Stimulated activated CD4-positive, alpha-beta T cell treated with anti-CD3 and anti-CD28 coated beads, Interleukin-4, amount 100 ng/mL, for 24 hours (primary cell): ENCODE results near the gene TBPL2.
"Not testable (repeated sequence)": the region's sequence is repeated elsewhere in the genome, so short reads cannot be mapped to it uniquely, and the experiment has no call there.

ENCODE experiments used
- DNase-seq: peaks from one replicate; pipeline ENCODE4 v3.0.0-alpha.2; 2020

TBPL2 gene

DNA sequence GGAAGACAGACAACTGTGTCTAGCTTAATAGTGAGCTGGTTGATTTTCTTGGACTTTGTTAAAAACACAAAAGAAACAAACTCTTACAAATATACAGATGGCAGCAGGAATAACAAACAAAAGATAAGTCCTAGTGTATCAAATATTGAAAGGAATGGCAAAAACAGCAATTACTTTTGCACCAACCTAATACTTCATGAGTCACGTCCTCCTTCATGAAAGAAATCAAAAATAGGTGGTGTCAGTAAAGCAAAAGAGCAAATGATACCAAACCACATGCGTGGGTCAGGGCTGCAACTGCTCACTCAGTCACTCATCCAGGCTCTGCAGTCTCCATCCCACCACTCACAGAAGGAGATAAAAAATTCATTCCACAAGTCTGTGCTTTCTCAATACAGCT lies 40.6 kb downstream of the TBPL2 start:
- peak; percentile 16 for DNase-seq

DNA sequence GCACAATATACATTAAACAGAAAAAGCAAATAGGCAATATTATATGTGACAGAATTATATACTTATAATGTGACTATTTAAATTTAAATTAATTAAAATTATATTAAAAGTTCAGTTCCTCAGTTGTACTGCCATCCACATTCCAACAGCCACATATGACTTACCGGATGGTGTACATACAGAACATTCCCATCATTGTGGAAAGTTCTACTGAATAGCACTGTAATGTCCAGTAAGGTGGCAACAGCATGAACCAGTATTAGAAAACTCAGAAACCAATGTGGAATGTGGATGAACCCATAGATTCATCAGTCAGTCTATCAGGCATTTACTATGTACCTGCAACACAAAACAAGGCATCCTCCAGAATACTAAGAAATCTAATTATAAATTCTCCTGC lies 41.2 kb downstream of the TBPL2 start:
- no peak for DNase-seq

DNA sequence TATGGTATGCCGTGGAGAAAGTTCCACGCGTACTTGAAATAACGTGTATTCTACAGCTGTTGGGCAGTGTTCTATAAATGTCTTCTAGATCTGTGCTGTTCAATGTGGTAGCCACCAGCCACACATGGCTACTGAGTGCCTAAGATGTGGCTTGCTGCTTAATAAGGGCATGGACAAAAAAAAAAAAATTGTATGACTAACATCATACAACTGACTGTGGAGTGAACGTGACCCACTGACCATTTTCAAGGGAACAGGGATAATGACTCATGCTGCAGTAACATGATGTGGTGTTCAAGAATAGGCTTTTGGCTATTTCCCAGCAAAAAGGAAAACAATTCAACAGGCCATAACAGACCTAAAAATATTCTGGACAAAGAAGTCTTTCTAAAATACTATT lies 41.7 kb downstream of the TBPL2 start:
- no peak for DNase-seq

DNA sequence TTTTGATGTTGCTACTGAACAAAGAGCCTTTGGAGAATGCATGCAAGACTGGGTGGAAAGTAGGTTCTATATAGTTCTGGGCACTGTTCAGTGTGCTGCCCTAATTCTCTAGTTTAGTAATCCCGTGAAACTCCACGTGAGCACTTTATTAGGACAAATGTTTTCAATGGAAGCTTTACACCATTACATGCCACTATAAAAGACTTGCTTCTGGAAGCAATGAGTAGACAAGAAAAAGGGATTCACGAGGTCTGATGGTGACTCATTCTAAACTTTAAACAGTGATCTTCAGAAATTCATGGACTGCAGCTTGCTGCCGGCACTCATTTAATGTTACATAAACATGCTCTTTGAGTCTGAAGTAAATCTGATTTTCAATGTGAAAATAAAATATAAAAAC lies 51.1 kb downstream of the TBPL2 start:
- no peak for DNase-seq

DNA sequence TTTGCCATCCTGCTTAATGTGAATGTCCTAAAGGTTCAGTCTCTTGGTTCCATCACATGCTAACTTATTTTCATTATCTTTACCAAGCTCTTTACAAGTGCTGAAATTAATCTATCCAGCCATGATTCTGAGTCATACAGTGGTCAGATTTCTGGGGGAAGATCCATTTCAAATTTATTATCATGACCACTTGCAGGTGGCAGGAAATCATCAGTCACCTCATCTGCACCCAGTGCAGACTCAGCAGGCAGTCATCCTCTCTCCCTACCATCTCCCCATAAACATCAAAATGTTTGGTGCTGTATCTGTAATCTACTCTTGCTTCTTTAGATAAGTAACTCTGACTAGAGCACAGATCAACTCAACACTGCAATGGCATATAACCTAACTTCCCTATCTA lies 52.3 kb downstream of the TBPL2 start:
- DNase-seq = no peak

DNA sequence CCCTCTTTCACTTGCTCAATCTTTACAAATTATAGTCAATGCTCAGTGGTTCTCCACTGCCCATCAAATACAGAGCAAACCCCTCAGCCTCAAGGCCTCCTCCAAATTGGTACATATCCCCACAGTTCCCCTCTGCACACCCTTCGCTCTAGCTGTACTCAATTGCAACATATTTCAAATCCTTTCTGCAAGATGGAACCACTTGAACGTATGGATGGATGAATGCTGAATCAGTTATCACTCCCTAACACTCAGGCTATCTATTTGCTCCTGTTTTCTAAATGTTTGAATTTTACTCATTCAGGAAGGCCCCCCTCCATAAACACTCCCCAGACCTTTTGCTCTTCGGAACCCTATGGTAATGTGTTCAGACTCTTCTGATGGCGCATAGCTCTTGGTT lies 53.3 kb downstream of the TBPL2 start:
- DNase-seq = no peak

- peak; percentile 36 for DNase-seq
Observed at GRCh38 chr14:55386037-55386808, 54.2 kb downstream of the TBPL2 start.

DNA sequence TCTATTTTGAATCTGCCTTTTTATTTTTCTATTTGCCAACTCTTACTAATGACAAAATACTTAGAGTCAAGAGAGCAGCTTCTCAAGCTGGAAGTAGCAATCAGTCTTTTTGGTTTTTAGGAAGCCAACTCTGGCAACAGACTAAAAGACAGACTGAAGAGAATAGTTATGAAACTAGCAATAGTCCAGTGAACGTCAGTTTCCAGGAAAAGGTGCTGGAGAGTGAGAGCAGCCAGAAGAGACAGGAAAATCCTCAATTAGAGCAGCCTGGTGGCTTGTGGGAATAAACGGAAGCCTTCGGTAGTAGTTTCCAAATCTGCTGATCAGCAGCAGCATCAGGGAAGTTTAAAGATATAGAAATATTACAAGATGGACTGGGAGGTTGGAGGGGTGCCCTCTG lies 55.9 kb downstream of the TBPL2 start:
- no peak for DNase-seq

GRCh38 chr14:55383541-55384140 lies 56.8 kb downstream of the TBPL2 start:
- DNase-seq = no peak

- DNase-seq = not testable (repeated sequence)
Observed at GRCh38 chr14:55383056-55383466, 57.4 kb downstream of the TBPL2 start.

GRCh38 chr14:55382483-55382882 lies 57.9 kb downstream of the TBPL2 start:
- no peak for DNase-seq

GRCh38 chr14:55381561-55381960 lies 58.9 kb downstream of the TBPL2 start:
- DNase-seq = no peak

DNA sequence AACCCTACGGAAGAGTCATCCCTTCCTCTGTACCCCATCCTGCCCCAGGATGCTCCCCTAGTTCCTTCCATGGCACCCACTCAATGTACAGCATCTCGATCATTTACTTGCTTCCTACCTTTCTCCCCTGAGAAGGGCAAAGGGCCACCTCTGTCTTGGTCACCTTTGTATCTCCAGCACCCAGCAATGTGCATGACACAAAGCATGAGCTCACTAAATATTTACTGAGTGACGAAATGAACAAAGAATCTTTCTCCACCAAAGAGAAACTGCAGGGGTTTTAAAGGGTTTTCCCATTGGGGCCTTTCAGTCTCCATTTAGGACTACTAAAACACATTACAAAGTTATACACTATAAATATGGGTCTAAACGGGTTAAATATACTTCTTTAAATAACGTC lies 59.4 kb downstream of the TBPL2 start:
- DNase-seq = no peak

GRCh38 chr14:55377236-55377635 lies 63.2 kb downstream of the TBPL2 start:
- DNase-seq = no peak

- DNase-seq = no peak
Observed at GRCh38 chr14:55374771-55375170, 65.6 kb downstream of the TBPL2 start.

GRCh38 chr14:55373784-55374705 lies 66.4 kb downstream of the TBPL2 start:
- peak; percentile 57 for DNase-seq

- DNase-seq = no peak
Observed at GRCh38 chr14:55372825-55373224, 67.6 kb downstream of the TBPL2 start.

- no peak for DNase-seq
Observed at GRCh38 chr14:55372423-55372822, 68.0 kb downstream of the TBPL2 start.

- no peak for DNase-seq
Observed at GRCh38 chr14:55370883-55371455, 69.4 kb downstream of the TBPL2 start.

GRCh38 chr14:55366271-55366670 lies 74.1 kb downstream of the TBPL2 start:
- no peak for DNase-seq
